Measurements from ENCODE around the gene BMPR1A. TPM values are rescaled to one million over a fixed set of nuclear protein-coding genes. Genes with fewer than 3 reads are reported as not detected.
A peak's percentile ranks its signal among the peaks of the same experiment; 100 is the strongest.

The BMPR1A gene
- total and polyA plus RNA-seq, 2 experiments from 2014 or later: 14.2 to 82.5 TPM

- Histone ChIP-seq H3F3A (replicated peaks; ENCODE audit: low read depth) (no peaks in the 10 kb centered on the region; the same call in 1 of the 2 replicates), H4K20me1 (replicated peaks; ENCODE audit: insufficient read depth) (peaks cover 71% of the 10 kb centered on the region), H2AFZ (no peak overlapping the region), H3K4me1 (ENCODE audit: insufficient read depth) (peaks cover 61% of the 10 kb centered on the region), H3K4me3 (no peak overlapping the region), H3K9me2 (ENCODE audit: insufficient read depth) (no peaks in the 10 kb centered on the region), H3K27me3 (ENCODE audit: insufficient read depth) (no peaks in the 10 kb centered on the region), H3K4me2 (no peak overlapping the region), H3K27ac (ENCODE audit: low read depth) (peak overlapping the region; percentile 7; the same call in 1 of the 2 replicates), H3K79me2 (replicated peaks; ENCODE audit: insufficient read depth) (peaks cover 100% of the 10 kb centered on the region), H3K36me3 (ENCODE audit: insufficient read depth) (no peaks in the 10 kb centered on the region)
- H3K36me3 Mint-ChIP-seq (ENCODE audit: low read depth): peaks cover 23% of the 10 kb centered on the region
- H3K4me3 Mint-ChIP-seq: no peak overlapping the region
- ATAC-seq (no peak), DNase-seq (ENCODE audit: low spot score) (no peak)
- H3K9me3 Mint-ChIP-seq: no peaks in the 10 kb centered on the region
- H3K4me1 Mint-ChIP-seq: peaks cover 57% of the 10 kb centered on the region
- TF ChIP-seq JUNB (IDR thresholded peaks at IDR 0.05; ENCODE audit: unreplicated experiment) (no peak), EZH2phosphoT487 (IDR thresholded peaks at IDR 0.05; ENCODE audit: unreplicated experiment) (no peak), POLR2AphosphoS5 (IDR thresholded peaks at IDR 0.05; ENCODE audit: low read depth) (no peak), CREB1 (CRISPR knock-in tag; IDR thresholded peaks at IDR 0.05; ENCODE audit: low read depth) (no peak), NANOG (IDR thresholded peaks at IDR 0.05; ENCODE audit: borderline replicate concordance) (no peak)
- peaks cover 2% of the 10 kb centered on the region for H3K27me3 Mint-ChIP-seq (ENCODE audit: insufficient read depth, low read depth, poor library complexity)
- H3K27ac Mint-ChIP-seq: no peak overlapping the region
Measured at GRCh38 chr10:86813982-86814381, 57.6 kb downstream of the BMPR1A start.

- Histone ChIP-seq H3F3A (replicated peaks; ENCODE audit: low read depth) (no peaks in the 10 kb centered on the region; the same call in 1 of the 2 replicates), H3K9me2 (ENCODE audit: insufficient read depth) (no peaks in the 10 kb centered on the region), H3K4me2 (0 out of 2 replicates have a peak overlapping the region, but pooled peaks have one; percentile 23), H3K79me2 (replicated peaks; ENCODE audit: insufficient read depth) (peaks cover 100% of the 10 kb centered on the region), H3K4me3 (no peak overlapping the region), H3K36me3 (ENCODE audit: insufficient read depth) (no peaks in the 10 kb centered on the region), H3K4me1 (ENCODE audit: insufficient read depth) (peaks cover 59% of the 10 kb centered on the region), H2AFZ (no peak overlapping the region), H4K20me1 (replicated peaks; ENCODE audit: insufficient read depth) (peaks cover 69% of the 10 kb centered on the region), H3K27me3 (ENCODE audit: insufficient read depth) (no peaks in the 10 kb centered on the region), H3K27ac (ENCODE audit: low read depth) (peak overlapping the region; percentile 17; the same call in 1 of the 2 replicates)
- peaks cover 53% of the 10 kb centered on the region for H3K4me1 Mint-ChIP-seq
- H3K27ac Mint-ChIP-seq: peak overlapping the region; percentile 8; the same call in 1 of the 2 replicates
- DNase-seq (ENCODE audit: low spot score) (no peak), ATAC-seq (no peak)
- H3K27me3 Mint-ChIP-seq (ENCODE audit: insufficient read depth, low read depth, poor library complexity): peaks cover 2% of the 10 kb centered on the region
- H3K4me3 Mint-ChIP-seq: no peak overlapping the region
- H3K36me3 Mint-ChIP-seq (ENCODE audit: low read depth): peaks cover 19% of the 10 kb centered on the region; the same call in 2 of the 3 replicates
- no peaks in the 10 kb centered on the region for H3K9me3 Mint-ChIP-seq
- no peak for TF ChIP-seq POLR2AphosphoS5 (IDR thresholded peaks at IDR 0.05; ENCODE audit: low read depth)
- TF ChIP-seq ZNF331 (CRISPR knock-in tag; IDR thresholded peaks at IDR 0.05; ENCODE audit: low read depth): no peak
- no peak for TF ChIP-seq STAT1 (IDR thresholded peaks at IDR 0.05; ENCODE audit: unreplicated experiment)
- no peak for TF ChIP-seq ETS1 (IDR thresholded peaks at IDR 0.05)
- no peak for TF ChIP-seq REST (IDR thresholded peaks at IDR 0.05; ENCODE audit: unreplicated experiment)
- no peak for TF ChIP-seq ZNF462 (CRISPR knock-in tag; IDR thresholded peaks at IDR 0.05)
- no peak for TF ChIP-seq NANOG (IDR thresholded peaks at IDR 0.05; ENCODE audit: borderline replicate concordance)
- no peak for TF ChIP-seq JUNB (IDR thresholded peaks at IDR 0.05; ENCODE audit: unreplicated experiment)
- TF ChIP-seq ZNF114 (CRISPR knock-in tag; IDR thresholded peaks at IDR 0.05): no peak
Measured at GRCh38 chr10:86815035-86815617, 58.7 kb downstream of the BMPR1A start.
